SK-N-SH (cell line): Measurements from ENCODE around the gene SLC10A4. TPM values are rescaled to one million over a fixed set of nuclear protein-coding genes. Genes with fewer than 3 reads are reported as not detected.

Experiments used
- CTCF ChIA-PET: fragments of 300-600, 350-600 bp; formaldehyde crosslinking; extraction: SDS; loops from one replicate; lab custom pipeline; 2021; lab: Yijun Ruan, JAX
- POLR2A ChIA-PET: fragments of 350-600 bp; sonication (Branson Sonifier 250); formaldehyde crosslinking; extraction: SDS; loops from one replicate; lab custom pipeline; 2020; ENCODE audit warnings: antibody characterized with exemption, inconsistent platforms; lab: Yijun Ruan, JAX
- DNase-seq: peaks from one replicate; pipeline ENCODE4 v3.0.0; 2012
- H2AFZ ChIP-seq: fragments of 200-600 bp; sonication (generic); 2 replicates; pipeline ENCODE4 v1.8.1; 2016; ENCODE audit warnings: antibody characterized with exemption, mild to moderate bottlenecking, low read depth
- H3F3A ChIP-seq: fragments of 200-600 bp; sonication (generic); replicated peaks from 2 replicates; pipeline ENCODE3; 2016; ENCODE audit warnings: antibody characterized with exemption, mild to moderate bottlenecking; ENCODE audit not compliant: insufficient read depth
- H3K27ac ChIP-seq, 2 experiments: fragments of 200-500 bp in 1 of 2; fragments of 200-600 bp in 1 of 2; sonication (Bioruptor generic) in 1 of 2; sonication (generic), shearing (Covaris generic) in 1 of 2; 2 replicates each; pipeline versions ENCODE4 v1.5.1 to v1.6.1; 2014 to 2016; ENCODE audit warnings: low read depth in 2 of 2, inconsistent platforms in 1 of 2, low read length in 1 of 2, mild to moderate bottlenecking in 1 of 2, mixed read lengths in 1 of 2
- H3K27me3 ChIP-seq: fragments of 200-600 bp; sonication (generic), shearing (Covaris generic); 2 replicates; pipeline ENCODE4 v1.6.1; 2016; ENCODE audit warnings: mixed run types; ENCODE audit not compliant: insufficient read depth
- H3K36me3 ChIP-seq, 2 experiments: fragments of 200-500 bp in 1 of 2; fragments of 200-600 bp in 1 of 2; sonication (Bioruptor generic) in 1 of 2; sonication (generic) in 1 of 2; replicated peaks in 1 of 2; 2 replicates each; pipeline versions ENCODE3 to v1.5.1; 2014 to 2016; ENCODE audit warnings: low read length in 1 of 2, mild to moderate bottlenecking in 1 of 2; ENCODE audit not compliant: insufficient read depth in 2 of 2, control insufficient read depth in 1 of 2
- H3K4me1 ChIP-seq, 2 experiments: fragments of 200-500 bp in 1 of 2; fragments of 200-600 bp in 1 of 2; sonication (Bioruptor generic) in 1 of 2; sonication (generic), shearing (Covaris generic) in 1 of 2; 2 replicates each; pipeline versions ENCODE4 v1.5.1 to v1.6.1; 2014 to 2016; ENCODE audit warnings: low read depth in 1 of 2, low read length in 1 of 2, mixed run types in 1 of 2; ENCODE audit not compliant: insufficient read depth in 2 of 2, control insufficient read depth in 1 of 2
- H3K4me2 ChIP-seq: fragments of 200-600 bp; sonication (generic), shearing (Covaris generic); 2 replicates; pipeline ENCODE4 v1.6.1; 2017; ENCODE audit warnings: mixed run types
- H3K4me3 ChIP-seq, 2 experiments: fragments of 200-500 bp in 1 of 2; fragments of 200-600 bp in 1 of 2; sonication (Bioruptor generic) in 1 of 2; sonication (generic), shearing (Covaris generic) in 1 of 2; 2 replicates each; pipeline versions ENCODE4 v1.5.1 to v1.8.1; 2014 to 2016; ENCODE audit warnings: low read depth in 2 of 2, inconsistent platforms in 1 of 2, low read length in 1 of 2, mild to moderate bottlenecking in 1 of 2, mixed read lengths in 1 of 2, moderate library complexity in 1 of 2
- H3K79me2 ChIP-seq: fragments of 200-600 bp; sonication (generic); 2 replicates; pipeline ENCODE4 v1.8.1; 2017; ENCODE audit warnings: mild to moderate bottlenecking; ENCODE audit not compliant: insufficient read depth
- H3K9ac ChIP-seq: fragments of 200-600 bp; sonication (generic); 2 replicates; pipeline ENCODE4 v1.6.1; 2017; ENCODE audit warnings: mixed run types
- H3K9me2 ChIP-seq: fragments of 200-600 bp; sonication (generic); 2 replicates; pipeline ENCODE4 v1.6.1; 2017; ENCODE audit warnings: mixed run types
- H3K9me3 ChIP-seq: fragments of 200-600 bp; sonication (generic); 2 replicates; pipeline ENCODE4 v1.6.1; 2017; ENCODE audit warnings: mixed run types, mild to moderate bottlenecking, moderate library complexity
- H4K20me1 ChIP-seq: fragments of 200-600 bp; sonication (generic); 2 replicates; pipeline ENCODE4 v1.6.1; 2017; ENCODE audit warnings: mild to moderate bottlenecking, mixed run types; ENCODE audit not compliant: insufficient read depth
- CTCF ChIP-seq: fragments of 200-600 bp; sonication (generic); IDR thresholded peaks from 2 replicates; pipeline ENCODE4 v1.6.1; 2017; ENCODE audit warnings: antibody characterized with exemption, mild to moderate bottlenecking, moderate library complexity
- FOXM1 ChIP-seq: IDR thresholded peaks from 2 replicates; pipeline ENCODE4 v1.4.0; 2012; ENCODE audit warnings: low read depth, mild to moderate bottlenecking
- JUND ChIP-seq: IDR thresholded peaks from 2 replicates; pipeline ENCODE4 v1.4.0; 2012
- MAX ChIP-seq: IDR thresholded peaks from 2 replicates; pipeline ENCODE4 v1.4.0; 2012; ENCODE audit warnings: low read depth
- NFIC ChIP-seq: IDR thresholded peaks from 2 replicates; pipeline ENCODE4 v1.4.0; 2012; ENCODE audit warnings: borderline replicate concordance
- NRF1 ChIP-seq: IDR thresholded peaks from 2 replicates; pipeline ENCODE4 v1.6.1; 2012; ENCODE audit warnings: low read depth, mild to moderate bottlenecking, low read length
- POLR2AphosphoS5 ChIP-seq: IDR thresholded peaks from 2 replicates; pipeline ENCODE4 v1.6.1; 2012; ENCODE audit warnings: low read depth, low read length
- RCOR1 ChIP-seq: fragments of 150-350 bp; IDR thresholded peaks from 2 replicates; pipeline ENCODE4 v1.6.1; 2017; ENCODE audit warnings: antibody characterized with exemption, low read length
- RXRA ChIP-seq: IDR thresholded peaks from 2 replicates; pipeline ENCODE4 v1.4.0; 2012; ENCODE audit warnings: low read depth, mild to moderate bottlenecking, borderline replicate concordance
- ZBTB33 ChIP-seq: IDR thresholded peaks from 2 replicates; pipeline ENCODE4 v1.4.0; 2012; ENCODE audit warnings: low read depth, borderline replicate concordance
- WGBS: methylation state at CpG from one replicate; pipeline ENCODE4 v1.1.6; 2017; ENCODE audit warnings: low lambda C conversion rate; 5-methylcytosine and 5-hydroxymethylcytosine counted together
- polyA plus RNA-seq, 3 experiments: library from polyadenylated mRNA; depleted of rRNA; stranded (reverse); fragments of >200 nt; gene quantifications; 2 replicates each; pipeline ENCODE4 v1.2.3, GENCODE V29; 2012
- TF ChIP-seq, protein P1 (sequence below): IDR thresholded peaks from 2 replicates; pipeline ENCODE4 v1.4.0; 2012; ENCODE audit warnings: low read depth, borderline replicate concordance
- TF ChIP-seq, protein P2 (sequence below): IDR thresholded peaks from 2 replicates; pipeline ENCODE4 v1.6.1; 2012; ENCODE audit warnings: mild to moderate bottlenecking, low read depth, low read length, moderate library complexity

Gene SLC10A4
- polyA plus RNA-seq, 1 of the 3 experiments (the other 2 are of a cell fraction): 2.5 TPM

DNA sequence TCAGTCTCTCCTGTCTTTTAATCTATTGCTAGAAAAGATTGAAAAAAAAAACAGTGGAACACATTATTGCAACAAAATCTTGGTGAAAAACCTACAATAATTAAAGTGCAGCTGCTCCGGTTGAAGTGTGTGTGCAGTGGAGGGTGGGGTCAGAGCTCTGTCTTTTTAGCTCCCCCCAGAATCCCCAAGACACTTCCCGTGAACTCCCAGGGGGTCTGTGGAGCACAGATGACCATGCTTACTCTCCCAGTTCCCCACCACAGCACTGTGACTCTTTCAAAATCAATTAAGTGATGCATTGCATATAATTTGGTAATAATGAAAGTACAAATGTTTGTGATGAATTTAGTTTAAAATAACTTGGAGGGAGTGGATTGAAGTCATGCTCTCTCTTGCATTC, 15.7 kb upstream of the SLC10A4 start:
- 94% methylated on average over 2 of the region's 2 CpGs for WGBS
- ChIA-PET POLR2A (no interaction called here), CTCF (interaction anchor here (0.7 to 1.7 kb wide), 5 partner anchors 14 to 79 kb away, joined by 3 to 5 read pairs (median 4); partner anchors contain the start of gene SLC10A4)
- Histone ChIP-seq H3K36me3 (no peaks in the 10 kb centered on the region), H3K9me3 (no peaks in the 10 kb centered on the region), H2AFZ (no peak overlapping the region), H3K4me2 (no peak overlapping the region), H3K27me3 (no peaks in the 10 kb centered on the region), H4K20me1 (no peaks in the 10 kb centered on the region), H3K9me2 (no peaks in the 10 kb centered on the region), H3K4me1 (peaks cover 15 to 30% of the 10 kb centered on the region in 2 experiments; a peak in 3 of 4 replicates), H3K9ac (no peak overlapping the region), H3K27ac (no peak overlapping the region), H3F3A (peaks cover 4% of the 10 kb centered on the region), H3K4me3 (no peak overlapping the region), H3K79me2 (no peaks in the 10 kb centered on the region)
- no peak for TF ChIP-seq ZBTB33
- TF ChIP-seq RCOR1: no peak
- TF ChIP-seq, protein P1, sequence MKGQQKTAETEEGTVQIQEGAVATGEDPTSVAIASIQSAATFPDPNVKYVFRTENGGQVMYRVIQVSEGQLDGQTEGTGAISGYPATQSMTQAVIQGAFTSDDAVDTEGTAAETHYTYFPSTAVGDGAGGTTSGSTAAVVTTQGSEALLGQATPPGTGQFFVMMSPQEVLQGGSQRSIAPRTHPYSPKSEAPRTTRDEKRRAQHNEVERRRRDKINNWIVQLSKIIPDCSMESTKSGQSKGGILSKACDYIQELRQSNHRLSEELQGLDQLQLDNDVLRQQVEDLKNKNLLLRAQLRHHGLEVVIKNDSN: no peak
- no peak for DNase-seq

DNA sequence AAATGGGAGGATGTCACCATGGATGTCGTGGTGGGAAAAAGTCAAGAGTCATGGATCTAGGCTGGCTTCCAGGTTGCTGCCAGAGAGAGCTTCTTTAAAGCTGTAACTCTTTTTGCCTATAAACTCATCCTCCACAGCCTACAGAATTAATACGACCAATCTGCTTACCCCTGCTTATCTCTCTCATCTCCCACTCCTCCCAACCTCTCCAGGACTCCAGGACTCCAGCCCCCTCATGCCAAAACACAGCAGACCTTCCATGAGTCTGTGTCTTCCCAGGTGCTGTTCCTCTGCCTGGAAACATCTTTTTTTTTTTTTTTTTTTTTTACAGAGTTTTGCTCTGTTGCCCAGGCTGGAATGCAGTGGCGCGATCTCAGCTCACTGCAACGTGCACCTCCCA, 15.3 kb upstream of the SLC10A4 start:
- POLR2A ChIA-PET: no interaction called here
- Histone ChIP-seq H3K9me2 (no peaks in the 10 kb centered on the region), H3F3A (peaks cover under 1% of the 10 kb centered on the region), H3K79me2 (no peaks in the 10 kb centered on the region), H3K9ac (no peak overlapping the region), H3K27me3 (no peaks in the 10 kb centered on the region), H3K4me3 (no peak overlapping the region), H3K4me2 (no peak overlapping the region), H3K4me1 (peaks cover 15 to 26% of the 10 kb centered on the region in 2 experiments; a peak in 3 of 4 replicates), H3K27ac (no peak overlapping the region), H2AFZ (no peak overlapping the region), H3K9me3 (no peaks in the 10 kb centered on the region), H4K20me1 (no peaks in the 10 kb centered on the region), H3K36me3 (no peaks in the 10 kb centered on the region)
- 71% methylated on average over 5 of the region's 5 CpGs for WGBS
- no peak for DNase-seq
- TF ChIP-seq MAX: no peak
- TF ChIP-seq CTCF: no peak
- TF ChIP-seq JUND: no peak
- TF ChIP-seq POLR2AphosphoS5: no peak
- TF ChIP-seq, protein P2, sequence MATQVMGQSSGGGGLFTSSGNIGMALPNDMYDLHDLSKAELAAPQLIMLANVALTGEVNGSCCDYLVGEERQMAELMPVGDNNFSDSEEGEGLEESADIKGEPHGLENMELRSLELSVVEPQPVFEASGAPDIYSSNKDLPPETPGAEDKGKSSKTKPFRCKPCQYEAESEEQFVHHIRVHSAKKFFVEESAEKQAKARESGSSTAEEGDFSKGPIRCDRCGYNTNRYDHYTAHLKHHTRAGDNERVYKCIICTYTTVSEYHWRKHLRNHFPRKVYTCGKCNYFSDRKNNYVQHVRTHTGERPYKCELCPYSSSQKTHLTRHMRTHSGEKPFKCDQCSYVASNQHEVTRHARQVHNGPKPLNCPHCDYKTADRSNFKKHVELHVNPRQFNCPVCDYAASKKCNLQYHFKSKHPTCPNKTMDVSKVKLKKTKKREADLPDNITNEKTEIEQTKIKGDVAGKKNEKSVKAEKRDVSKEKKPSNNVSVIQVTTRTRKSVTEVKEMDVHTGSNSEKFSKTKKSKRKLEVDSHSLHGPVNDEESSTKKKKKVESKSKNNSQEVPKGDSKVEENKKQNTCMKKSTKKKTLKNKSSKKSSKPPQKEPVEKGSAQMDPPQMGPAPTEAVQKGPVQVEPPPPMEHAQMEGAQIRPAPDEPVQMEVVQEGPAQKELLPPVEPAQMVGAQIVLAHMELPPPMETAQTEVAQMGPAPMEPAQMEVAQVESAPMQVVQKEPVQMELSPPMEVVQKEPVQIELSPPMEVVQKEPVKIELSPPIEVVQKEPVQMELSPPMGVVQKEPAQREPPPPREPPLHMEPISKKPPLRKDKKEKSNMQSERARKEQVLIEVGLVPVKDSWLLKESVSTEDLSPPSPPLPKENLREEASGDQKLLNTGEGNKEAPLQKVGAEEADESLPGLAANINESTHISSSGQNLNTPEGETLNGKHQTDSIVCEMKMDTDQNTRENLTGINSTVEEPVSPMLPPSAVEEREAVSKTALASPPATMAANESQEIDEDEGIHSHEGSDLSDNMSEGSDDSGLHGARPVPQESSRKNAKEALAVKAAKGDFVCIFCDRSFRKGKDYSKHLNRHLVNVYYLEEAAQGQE: no peak
- no peak for TF ChIP-seq RXRA
- no peak for TF ChIP-seq NRF1
- no peak for TF ChIP-seq FOXM1
- TF ChIP-seq NFIC: no peak
- CTCF ChIA-PET: interaction anchor here (0.7 to 1.3 kb wide), 3 partner anchors 17 to 78 kb away, joined by 3 read pairs; no protein-coding TSS in a partner anchor
